Fibroblast of lung (primary cell): Measurements from ENCODE around the gene MAP1B. TPM values are rescaled to one million over a fixed set of nuclear protein-coding genes. Genes with fewer than 3 reads are reported as not detected.

Experiments used
- DNase-seq, 2 donors: peaks; one replicate each; pipeline versions ENCODE4 v3.0.0 to v3.0.0-alpha.2; 2010; ENCODE audit warnings: low read depth in 2 of 2
- H2AFZ ChIP-seq: 2 replicates; pipeline ENCODE4 v1.5.1; 2012; ENCODE audit warnings: low read length, control low read depth, inconsistent platforms
- H3K27ac ChIP-seq: 2 replicates; pipeline ENCODE4 v1.5.1; 2011; ENCODE audit warnings: low read length, control low read depth; ENCODE audit not compliant: insufficient read depth
- H3K27me3 ChIP-seq: 2 replicates; pipeline ENCODE4 v1.5.1; 2011; ENCODE audit warnings: mild to moderate bottlenecking, low read length; ENCODE audit not compliant: control insufficient read depth, insufficient read depth
- H3K36me3 ChIP-seq: 2 replicates; pipeline ENCODE4 v1.5.1; 2011; ENCODE audit warnings: low read length; ENCODE audit not compliant: control insufficient read depth, insufficient read depth
- H3K4me1 ChIP-seq: 2 replicates; pipeline ENCODE4 v1.5.1; 2011; ENCODE audit warnings: low read length; ENCODE audit not compliant: control insufficient read depth, insufficient read depth; ENCODE audit errors: extremely low read depth
- H3K4me2 ChIP-seq: 2 replicates; pipeline ENCODE4 v1.5.1; 2011; ENCODE audit warnings: low read length, control low read depth; ENCODE audit not compliant: insufficient read depth; ENCODE audit errors: extremely low read depth
- H3K4me3 ChIP-seq, 4 experiments: fragments of 200-600 bp in 1 of 4; sonication (generic) in 1 of 4; replicated peaks in 1 of 4; 2 replicates each; pipeline ENCODE4 v1.5.1; 2011 to 2016; ENCODE audit warnings: low read length in 4 of 4, low read depth in 3 of 4, mild to moderate bottlenecking in 3 of 4, control low read depth in 2 of 4, inconsistent platforms in 1 of 4, mixed read lengths in 1 of 4; ENCODE audit not compliant: insufficient read depth in 1 of 4; ENCODE audit errors: control extremely low read depth in 1 of 4
- H3K79me2 ChIP-seq: 2 replicates; pipeline ENCODE4 v1.5.1; 2012; ENCODE audit warnings: mild to moderate bottlenecking, low read length, inconsistent platforms; ENCODE audit not compliant: control insufficient read depth, insufficient read depth
- H3K9ac ChIP-seq: 2 replicates; pipeline ENCODE4 v1.5.1; 2011; ENCODE audit warnings: mild to moderate bottlenecking, low read length, control low read depth; ENCODE audit not compliant: insufficient read depth
- H3K9me3 ChIP-seq: 2 replicates; pipeline ENCODE4 v1.5.1; 2012; ENCODE audit warnings: low read depth, low read length; ENCODE audit not compliant: control insufficient read depth, insufficient read depth
- H4K20me1 ChIP-seq: 2 replicates; pipeline ENCODE4 v1.5.1; 2011; ENCODE audit warnings: low read length; ENCODE audit not compliant: control insufficient read depth, insufficient read depth; ENCODE audit errors: extremely low read depth
- EZH2 ChIP-seq: IDR thresholded peaks from 2 replicates; pipeline ENCODE4 v1.5.1; 2012; ENCODE audit warnings: low read length, control low read depth, mild to moderate bottlenecking; ENCODE audit errors: missing control alignments
- polyA plus RNA-seq, 2 donors: library from polyadenylated mRNA; depleted of rRNA in 1 of 2; stranded (reverse) in 1 of 2; unstranded in 1 of 2; fragments of >200 nt; gene quantifications; 2 replicates each; pipeline ENCODE4 v1.2.1, GENCODE V29; 2011 to 2012; ENCODE audit warnings: missing spikeins in 1 of 2
- total RNA-seq: library from RNA; depleted of rRNA; stranded (reverse); fragments of >200 nt; gene quantifications from 2 replicates; pipeline ENCODE4 v1.2.1, GENCODE V29; 2014
- TF ChIP-seq, protein P1 (sequence below), 2 donors: IDR thresholded peaks in 1 of 2; conservative IDR thresholded peaks in 1 of 2; 1 replicate in 1 of 2; 2 replicates in 1 of 2; pipeline ENCODE4 v1.5.1; 2011 to 2012; ENCODE audit warnings: low read length in 2 of 2, control low read depth in 1 of 2, inconsistent platforms in 1 of 2, low read depth in 1 of 2, mild to moderate bottlenecking in 1 of 2

Gene MAP1B
- total and polyA plus RNA-seq, 2 donors (not counting 1 experiment from before 2014, with no cell fraction given), result 83.4 to 109 TPM

DNA sequence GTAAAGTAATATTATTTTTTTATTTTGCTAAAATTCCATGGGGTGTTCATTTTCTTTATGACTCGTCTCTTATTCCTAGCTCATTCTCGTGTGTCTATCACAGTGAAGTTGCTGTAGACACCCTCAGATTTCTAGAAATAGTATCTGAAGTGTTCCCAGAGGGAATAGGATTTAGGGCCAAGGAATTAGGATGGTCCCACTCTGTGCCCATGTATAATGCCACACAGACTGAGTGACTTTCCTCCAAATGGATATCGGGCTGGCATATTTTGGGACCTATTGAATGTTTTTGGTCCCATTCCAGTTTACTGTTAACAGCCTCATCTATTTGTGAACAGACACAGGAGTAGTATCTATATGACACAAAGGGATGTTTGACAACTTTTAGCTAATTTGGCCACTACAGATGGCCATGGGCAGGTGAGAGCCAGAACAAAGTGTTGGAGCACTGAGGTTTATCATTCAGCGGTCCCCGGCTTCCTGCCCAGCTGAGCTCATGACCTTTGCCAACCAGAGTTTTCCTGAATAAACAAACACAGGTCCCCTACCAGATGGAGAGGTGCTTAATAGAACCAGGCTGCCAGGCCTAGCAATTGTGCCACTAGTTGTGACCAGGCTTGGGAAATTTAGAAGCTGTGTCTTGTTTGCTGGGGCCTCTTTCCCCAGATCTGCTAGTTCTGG, 46.9 kb downstream of the MAP1B start:
- no peaks in the 10 kb centered on the region for H3K9me3 ChIP-seq
- DNase-seq, result no peak
- no peaks in the 10 kb centered on the region for H3K36me3 ChIP-seq
- no peak overlapping the region for H3K9ac ChIP-seq
- no peak overlapping the region for H3K4me3 ChIP-seq
- peaks cover 48% of the 10 kb centered on the region for H3K4me1 ChIP-seq
- H3K4me2 ChIP-seq, result no peak overlapping the region
- no peak overlapping the region for H2AFZ ChIP-seq
- no peaks in the 10 kb centered on the region for H4K20me1 ChIP-seq
- H3K27ac ChIP-seq, result no peak overlapping the region
- TF ChIP-seq EZH2, result no peak
- TF ChIP-seq, protein P1, sequence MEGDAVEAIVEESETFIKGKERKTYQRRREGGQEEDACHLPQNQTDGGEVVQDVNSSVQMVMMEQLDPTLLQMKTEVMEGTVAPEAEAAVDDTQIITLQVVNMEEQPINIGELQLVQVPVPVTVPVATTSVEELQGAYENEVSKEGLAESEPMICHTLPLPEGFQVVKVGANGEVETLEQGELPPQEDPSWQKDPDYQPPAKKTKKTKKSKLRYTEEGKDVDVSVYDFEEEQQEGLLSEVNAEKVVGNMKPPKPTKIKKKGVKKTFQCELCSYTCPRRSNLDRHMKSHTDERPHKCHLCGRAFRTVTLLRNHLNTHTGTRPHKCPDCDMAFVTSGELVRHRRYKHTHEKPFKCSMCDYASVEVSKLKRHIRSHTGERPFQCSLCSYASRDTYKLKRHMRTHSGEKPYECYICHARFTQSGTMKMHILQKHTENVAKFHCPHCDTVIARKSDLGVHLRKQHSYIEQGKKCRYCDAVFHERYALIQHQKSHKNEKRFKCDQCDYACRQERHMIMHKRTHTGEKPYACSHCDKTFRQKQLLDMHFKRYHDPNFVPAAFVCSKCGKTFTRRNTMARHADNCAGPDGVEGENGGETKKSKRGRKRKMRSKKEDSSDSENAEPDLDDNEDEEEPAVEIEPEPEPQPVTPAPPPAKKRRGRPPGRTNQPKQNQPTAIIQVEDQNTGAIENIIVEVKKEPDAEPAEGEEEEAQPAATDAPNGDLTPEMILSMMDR (conservative IDR thresholded peaks at IDR 0.05 in 1 of 2, IDR thresholded peaks at IDR 0.05 in 1 of 2; ENCODE audit: low read depth in 1 of 2, low read length in 2 of 2), result no peak
- no peaks in the 10 kb centered on the region for H3K27me3 ChIP-seq
- H3K79me2 ChIP-seq, result peaks cover 42% of the 10 kb centered on the region

- Histone ChIP-seq H3K9ac (no peak overlapping the region), H3K4me2 (peak overlapping the region; percentile 44), H3K4me1 (peaks cover 57% of the 10 kb centered on the region), H3K27ac (peak overlapping the region; percentile 74), H3K36me3 (no peaks in the 10 kb centered on the region), H3K9me3 (no peaks in the 10 kb centered on the region), H4K20me1 (no peaks in the 10 kb centered on the region), H2AFZ (no peak overlapping the region), H3K27me3 (no peaks in the 10 kb centered on the region), H3K79me2 (peaks cover 47% of the 10 kb centered on the region), H3K4me3 (no peak overlapping the region)
- no peak for TF ChIP-seq EZH2
- TF ChIP-seq, protein P1 (conservative IDR thresholded peaks at IDR 0.05 in 1 of 2, IDR thresholded peaks at IDR 0.05 in 1 of 2; ENCODE audit: low read depth in 1 of 2, low read length in 2 of 2), result no peak
- peak; percentile 92 to 98 for DNase-seq
Measured at GRCh38 chr5:72156946-72157624, 49.8 kb downstream of the MAP1B start.

- Histone ChIP-seq H3K27me3 (no peaks in the 10 kb centered on the region), H2AFZ (no peak overlapping the region), H3K79me2 (peaks cover 50% of the 10 kb centered on the region), H3K9ac (no peak overlapping the region), H4K20me1 (no peaks in the 10 kb centered on the region), H3K4me2 (peak overlapping the region; percentile 44), H3K27ac (peak overlapping the region; percentile 64), H3K4me1 (peaks cover 57% of the 10 kb centered on the region), H3K36me3 (no peaks in the 10 kb centered on the region), H3K9me3 (no peaks in the 10 kb centered on the region), H3K4me3 (no peak overlapping the region)
- no peak for DNase-seq
- no peak for TF ChIP-seq EZH2
- TF ChIP-seq, protein P1 (conservative IDR thresholded peaks at IDR 0.05 in 1 of 2, IDR thresholded peaks at IDR 0.05 in 1 of 2; ENCODE audit: low read depth in 1 of 2, low read length in 2 of 2), result no peak
Measured at GRCh38 chr5:72157625-72157962, 50.3 kb downstream of the MAP1B start.
